Uterus (tissue), 2 donors: Measurements from ENCODE around the gene SRRM5.

ENCODE experiments used
- POLR2A ChIP-seq, 2 donors: fragments of 450-650 bp; IDR thresholded peaks; one replicate each; pipeline ENCODE4 v1.6.1; 2016; ENCODE audit warnings: antibody characterized with exemption in 2 of 2, mild to moderate bottlenecking in 1 of 2, moderate library complexity in 1 of 2
- TF ChIP-seq, protein P1 (sequence below), 4 experiments: fragments of 200-600 bp in 2 of 4; fragments of 450-650 bp in 2 of 4; sonication (generic) in 2 of 4; IDR thresholded peaks; one replicate each; pipeline ENCODE4 v1.5.1; 2016 to 2019; ENCODE audit warnings: antibody characterized with exemption in 4 of 4, mild to moderate bottlenecking in 2 of 4, moderate library complexity in 1 of 4

DNA sequence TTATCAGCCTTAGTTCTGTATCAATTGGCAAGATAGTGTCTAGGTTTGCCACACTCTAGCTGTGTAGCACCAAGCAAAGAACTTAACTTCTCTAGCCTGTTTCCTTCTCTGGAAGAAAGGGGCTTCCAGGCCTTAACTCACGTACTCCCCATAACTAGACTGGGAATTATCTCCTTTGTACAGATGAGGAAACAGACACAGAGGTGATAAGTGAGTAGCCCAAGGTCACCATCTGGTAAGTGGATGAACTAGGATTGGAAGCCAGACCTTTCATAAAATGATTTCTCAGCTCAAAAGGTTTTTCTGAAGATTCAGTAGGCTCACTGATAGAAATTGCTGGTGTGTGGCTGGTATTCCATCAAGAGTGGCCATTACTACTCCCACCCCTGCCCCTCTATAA is 4.4 kb downstream of the SRRM5 start:
- TF ChIP-seq, protein P1, sequence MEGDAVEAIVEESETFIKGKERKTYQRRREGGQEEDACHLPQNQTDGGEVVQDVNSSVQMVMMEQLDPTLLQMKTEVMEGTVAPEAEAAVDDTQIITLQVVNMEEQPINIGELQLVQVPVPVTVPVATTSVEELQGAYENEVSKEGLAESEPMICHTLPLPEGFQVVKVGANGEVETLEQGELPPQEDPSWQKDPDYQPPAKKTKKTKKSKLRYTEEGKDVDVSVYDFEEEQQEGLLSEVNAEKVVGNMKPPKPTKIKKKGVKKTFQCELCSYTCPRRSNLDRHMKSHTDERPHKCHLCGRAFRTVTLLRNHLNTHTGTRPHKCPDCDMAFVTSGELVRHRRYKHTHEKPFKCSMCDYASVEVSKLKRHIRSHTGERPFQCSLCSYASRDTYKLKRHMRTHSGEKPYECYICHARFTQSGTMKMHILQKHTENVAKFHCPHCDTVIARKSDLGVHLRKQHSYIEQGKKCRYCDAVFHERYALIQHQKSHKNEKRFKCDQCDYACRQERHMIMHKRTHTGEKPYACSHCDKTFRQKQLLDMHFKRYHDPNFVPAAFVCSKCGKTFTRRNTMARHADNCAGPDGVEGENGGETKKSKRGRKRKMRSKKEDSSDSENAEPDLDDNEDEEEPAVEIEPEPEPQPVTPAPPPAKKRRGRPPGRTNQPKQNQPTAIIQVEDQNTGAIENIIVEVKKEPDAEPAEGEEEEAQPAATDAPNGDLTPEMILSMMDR (IDR thresholded peaks at IDR 0.05), result no peak
- no peak for TF ChIP-seq POLR2A (IDR thresholded peaks at IDR 0.05)
